ENCODE measurements around the gene DEFB128.

- no peak for TF ChIP-seq POLR2A (IDR thresholded peaks at IDR 0.05; ENCODE audit: extremely low read depth, insufficient read length)
- no peak for TF ChIP-seq CTCF (IDR thresholded peaks at IDR 0.05; ENCODE audit: low read depth, low read length)
- TF ChIP-seq MYC (IDR thresholded peaks at IDR 0.05; ENCODE audit: low read depth, low read length): no peak
Measured at GRCh38 chr20:164618-165017, 24.9 kb downstream of the DEFB128 start.
